CMK (cell line): Measurements from ENCODE around the gene ICA1.

Experiments used
- DNase-seq: peaks from one replicate; pipeline ENCODE4 v3.0.0-alpha.2; 2010; ENCODE audit warnings: low read depth

ICA1 gene

GRCh38 chr7:8160250-8160649 lies 101.7 kb downstream of the ICA1 start:
- no peak for DNase-seq

GRCh38 chr7:8159595-8159994 lies 102.4 kb downstream of the ICA1 start:
- DNase-seq = no peak

- no peak for DNase-seq
Observed at GRCh38 chr7:8157296-8157695, 104.7 kb downstream of the ICA1 start.

GRCh38 chr7:8155836-8156235 lies 106.1 kb downstream of the ICA1 start:
- no peak for DNase-seq

- no peak for DNase-seq
Observed at GRCh38 chr7:8154272-8154671, 107.7 kb downstream of the ICA1 start.

- no peak for DNase-seq
Observed at GRCh38 chr7:8152489-8153192, 109.3 kb downstream of the ICA1 start.

- no peak for DNase-seq
Observed at GRCh38 chr7:8151161-8151725, 110.7 kb downstream of the ICA1 start.

GRCh38 chr7:8149222-8149621 lies 112.7 kb downstream of the ICA1 start:
- no peak for DNase-seq

GRCh38 chr7:8147760-8148463 lies 114.1 kb downstream of the ICA1 start:
- no peak for DNase-seq

- no peak for DNase-seq
Observed at GRCh38 chr7:8146788-8147413, 115.1 kb downstream of the ICA1 start.

GRCh38 chr7:8146106-8146787 lies 115.7 kb downstream of the ICA1 start:
- no peak for DNase-seq

- DNase-seq = no peak
Observed at GRCh38 chr7:8144856-8145255, 117.1 kb downstream of the ICA1 start.

GRCh38 chr7:8143151-8143874 lies 118.7 kb downstream of the ICA1 start:
- no peak for DNase-seq

- no peak for DNase-seq
Observed at GRCh38 chr7:8142477-8142876, 119.5 kb downstream of the ICA1 start.

GRCh38 chr7:8141070-8141469 lies 120.9 kb downstream of the ICA1 start:
- DNase-seq = no peak

- no peak for DNase-seq
Observed at GRCh38 chr7:8136051-8136730, 125.8 kb downstream of the ICA1 start.

- no peak for DNase-seq
Observed at GRCh38 chr7:8135417-8135816, 126.5 kb downstream of the ICA1 start.

GRCh38 chr7:8134089-8134733 lies 127.8 kb downstream of the ICA1 start:
- no peak for DNase-seq

GRCh38 chr7:8133188-8133848 lies 128.6 kb downstream of the ICA1 start:
- no peak for DNase-seq
